GM18517 (cell line): ENCODE results near the gene ACTL9.

Experiments
- ATAC-seq: cut with Tn5 transposase; IDR thresholded peaks from one replicate; pipeline ENCODE4 v1.9.1; 2021; ENCODE audit warnings: mild to moderate bottlenecking, moderate library complexity; ENCODE audit not compliant: unreplicated experiment

The ACTL9 gene

GRCh38 chr19:8688930-8689329 lies 9.7 kb downstream of the ACTL9 start:
- no peak for ATAC-seq

- no peak for ATAC-seq
These were observed 12.0 kb downstream of the ACTL9 start for GRCh38 chr19:8686549-8686948.

GRCh38 chr19:8684001-8684902 lies 14.3 kb downstream of the ACTL9 start:
- ATAC-seq = no peak

GRCh38 chr19:8682931-8683330 lies 15.7 kb downstream of the ACTL9 start:
- ATAC-seq = no peak

GRCh38 chr19:8682472-8682871 lies 16.1 kb downstream of the ACTL9 start:
- no peak for ATAC-seq

- no peak for ATAC-seq
These were observed 17.1 kb downstream of the ACTL9 start for GRCh38 chr19:8681345-8682029.

- no peak for ATAC-seq
These were observed 17.8 kb downstream of the ACTL9 start for GRCh38 chr19:8680676-8681344.

GRCh38 chr19:8678244-8678807 lies 20.3 kb downstream of the ACTL9 start:
- no peak for ATAC-seq

- no peak for ATAC-seq
These were observed 23.5 kb downstream of the ACTL9 start for GRCh38 chr19:8675066-8675465.

- no peak for ATAC-seq
These were observed 25.2 kb downstream of the ACTL9 start for GRCh38 chr19:8673276-8673891.

- no peak for ATAC-seq
These were observed 31.7 kb downstream of the ACTL9 start for GRCh38 chr19:8666814-8667405.

- ATAC-seq = no peak
These were observed 33.0 kb downstream of the ACTL9 start for GRCh38 chr19:8665468-8666213.

- no peak for ATAC-seq
These were observed 33.9 kb downstream of the ACTL9 start for GRCh38 chr19:8664671-8665057.

- no peak for ATAC-seq
These were observed 34.5 kb downstream of the ACTL9 start for GRCh38 chr19:8663920-8664670.

GRCh38 chr19:8662263-8662662 lies 36.3 kb downstream of the ACTL9 start:
- ATAC-seq = no peak

GRCh38 chr19:8659905-8660304 lies 38.7 kb downstream of the ACTL9 start:
- no peak for ATAC-seq

GRCh38 chr19:8657869-8658268 lies 40.7 kb downstream of the ACTL9 start:
- no peak for ATAC-seq

- no peak for ATAC-seq
These were observed 43.3 kb downstream of the ACTL9 start for GRCh38 chr19:8655340-8655709.
